GM18873 (cell line): ENCODE measurements around the gene BICRA.
"Not testable (repeated sequence)": the region's sequence is repeated elsewhere in the genome, so short reads cannot be mapped to it uniquely, and the experiment has no call there.

Experiments
- ATAC-seq: cut with Tn5 transposase; IDR thresholded peaks from one replicate; pipeline ENCODE4 v1.9.1; 2021; ENCODE audit warnings: mild to moderate bottlenecking, moderate library complexity, moderate number of reproducible peaks; ENCODE audit not compliant: unreplicated experiment, low FRiP score

BICRA gene

GRCh38 chr19:47608969-47609905 lies at the start of gene BICRA:
BICRA (plus strand) TSS chr19:47609134; CDS start chr19:47673575, 64,441 bp downstream.
- ATAC-seq, result peak; percentile 20

- ATAC-seq, result no peak
Measured at GRCh38 chr19:47560999-47561398, 47.9 kb upstream of the BICRA start.

DNA sequence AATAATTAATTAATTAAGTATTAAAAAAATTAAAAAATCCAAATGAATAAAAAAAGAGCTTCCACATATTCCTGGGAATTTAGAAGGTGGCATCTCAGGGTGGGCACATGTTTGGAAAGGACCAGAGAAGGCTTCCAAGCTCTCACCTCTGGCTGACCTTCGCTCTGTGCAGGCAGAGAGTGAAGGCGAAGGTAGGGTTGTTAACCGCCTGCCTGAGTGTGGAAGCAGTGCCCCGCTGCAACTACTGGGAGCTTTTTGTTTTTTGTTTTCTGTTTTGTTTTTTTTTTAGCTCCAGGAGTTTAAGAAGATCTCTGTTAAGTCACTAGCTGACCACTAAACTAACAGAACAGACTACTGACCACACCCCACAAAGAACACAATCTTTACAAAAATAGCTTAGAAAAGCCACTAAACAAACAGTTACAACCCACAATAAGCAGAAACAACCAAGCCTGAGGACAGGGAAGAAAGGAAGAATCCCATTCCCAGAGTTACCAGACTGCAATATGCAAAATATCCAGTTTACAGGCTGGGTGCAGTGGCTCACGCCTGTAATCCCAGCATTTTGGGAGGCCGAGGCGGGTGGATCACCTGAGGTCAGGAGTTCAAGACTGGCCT lies 47.4 kb upstream of the BICRA start:
- ATAC-seq, result no peak

GRCh38 chr19:47564081-47564480 lies 44.9 kb upstream of the BICRA start:
- no peak for ATAC-seq

DNA sequence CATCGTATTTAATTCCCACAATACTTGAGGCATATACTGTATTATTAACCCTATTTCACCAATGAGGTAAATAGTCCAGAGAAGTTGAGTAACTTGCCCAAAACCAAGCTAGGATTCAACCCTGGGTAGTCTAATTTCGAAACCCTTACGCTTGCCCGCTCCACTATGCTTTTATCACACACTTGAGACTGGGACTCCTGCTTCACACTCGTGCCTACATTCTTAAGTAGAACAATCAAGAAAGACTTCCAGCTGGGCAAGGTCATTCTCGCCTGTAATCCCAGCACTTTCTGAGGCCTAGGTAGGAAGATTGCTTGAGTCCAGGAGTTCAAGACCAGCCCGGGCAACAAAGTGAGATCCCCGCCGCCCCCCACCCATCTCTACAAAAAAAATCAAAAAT lies 39.6 kb upstream of the BICRA start:
- ATAC-seq, result no peak

DNA sequence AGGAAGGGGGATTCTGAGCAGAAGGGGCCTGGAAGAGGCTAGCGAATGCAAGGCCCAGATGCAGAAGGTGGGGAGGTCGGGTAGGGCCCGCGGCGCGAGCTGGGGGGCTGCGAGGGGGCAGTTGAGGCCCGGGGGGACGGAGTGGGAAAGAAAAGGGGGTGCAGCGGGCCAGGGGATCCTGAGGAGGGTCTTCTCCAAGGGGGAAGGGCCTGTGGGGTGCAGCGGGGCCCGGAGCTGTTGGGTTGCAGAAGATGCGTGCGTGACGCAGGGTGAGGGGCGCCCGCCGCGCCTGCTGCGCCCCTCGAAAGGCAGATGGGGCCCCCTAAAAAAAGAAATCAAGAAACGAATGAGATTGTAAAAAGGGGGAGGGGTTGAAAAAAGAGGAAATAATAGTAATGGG lies 36.3 kb upstream of the BICRA start:
- no peak for ATAC-seq

DNA sequence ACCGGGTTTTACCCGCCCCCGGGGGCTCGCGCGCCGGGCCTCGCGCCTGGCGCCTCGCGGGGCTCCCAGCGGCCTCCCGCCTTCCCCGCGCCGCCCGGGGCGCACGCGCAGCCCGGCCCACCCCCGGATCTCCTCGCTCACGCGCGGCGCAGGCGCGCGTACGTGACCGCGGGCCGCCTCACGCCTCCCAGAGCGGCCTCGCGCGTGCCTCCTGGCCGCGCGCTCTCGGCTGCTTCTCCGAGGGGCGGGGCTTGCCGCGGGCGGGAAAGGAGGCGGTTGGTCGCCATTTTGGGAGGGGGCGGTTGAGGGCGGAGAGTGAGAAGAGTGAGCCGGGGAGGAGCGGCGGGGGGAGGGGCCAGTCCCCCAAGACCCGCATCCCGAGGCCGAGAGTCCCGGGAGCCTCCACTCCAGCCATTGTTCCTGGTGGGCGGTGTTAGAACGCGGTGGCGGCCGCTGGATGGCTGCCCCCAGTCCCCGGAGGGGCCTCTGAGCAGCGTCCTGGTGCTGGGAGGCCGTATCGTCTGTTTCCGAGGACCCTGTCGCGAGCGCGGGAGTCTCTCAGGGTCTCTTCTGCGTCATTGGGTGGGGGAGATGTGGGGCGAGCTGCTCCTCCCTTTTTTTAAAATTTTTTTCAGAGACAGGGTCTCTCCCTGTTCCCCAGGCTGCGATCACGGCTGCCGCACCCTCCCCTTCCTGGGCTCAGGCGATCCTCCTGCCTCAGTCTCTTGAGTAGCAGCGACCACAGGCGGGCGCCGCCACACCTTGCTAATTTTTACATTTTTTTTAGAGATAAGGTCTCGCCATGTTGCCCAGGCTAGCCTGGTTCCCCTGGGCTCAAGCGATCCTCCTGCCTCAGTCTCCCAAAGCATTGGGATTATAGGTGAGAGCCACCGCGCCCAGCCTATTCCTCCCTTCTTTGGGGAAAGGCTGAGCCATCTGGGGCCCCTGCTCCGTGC lies 35.6 kb upstream of the BICRA start, which contains the start of gene ZNF541:
Gene ZNF541, minus strand, starts transcription at position 78 of the 956 bp plus-strand sequence. CDS start 17,292 bp downstream, outside the sequence.
- ATAC-seq, result no peak

- ATAC-seq, result no peak
Measured at GRCh38 chr19:47580397-47580796, 28.5 kb upstream of the BICRA start.

GRCh38 chr19:47581605-47582319 lies 27.2 kb upstream of the BICRA start:
- no peak for ATAC-seq

DNA sequence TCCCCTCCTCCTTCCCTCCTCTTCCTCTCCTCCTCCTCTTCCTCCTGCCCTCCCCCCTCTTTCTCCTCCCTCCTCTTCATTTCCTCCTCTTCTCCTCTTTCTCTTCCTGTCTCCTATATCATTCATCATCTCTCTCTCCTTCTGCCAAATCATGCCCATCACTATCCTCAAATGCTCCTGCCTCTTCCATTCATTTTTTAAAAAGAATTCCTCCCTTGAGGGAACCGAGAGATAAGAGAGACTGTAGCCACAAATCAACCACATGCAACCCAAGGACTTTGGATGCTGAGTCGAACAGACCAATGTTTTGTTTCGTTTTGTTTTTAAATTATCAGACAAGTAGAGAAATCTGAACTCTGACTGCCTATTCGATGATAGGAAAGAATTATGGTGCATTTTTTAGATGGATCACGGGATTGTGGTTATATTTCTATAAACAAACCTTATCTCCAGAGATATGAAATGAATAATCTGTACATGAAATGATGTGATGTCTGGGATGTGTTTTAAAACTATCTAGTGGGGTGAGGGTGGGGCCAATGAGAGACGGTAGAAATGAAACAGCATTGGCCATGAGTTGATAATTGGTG lies 26.5 kb upstream of the BICRA start:
- no peak for ATAC-seq

DNA sequence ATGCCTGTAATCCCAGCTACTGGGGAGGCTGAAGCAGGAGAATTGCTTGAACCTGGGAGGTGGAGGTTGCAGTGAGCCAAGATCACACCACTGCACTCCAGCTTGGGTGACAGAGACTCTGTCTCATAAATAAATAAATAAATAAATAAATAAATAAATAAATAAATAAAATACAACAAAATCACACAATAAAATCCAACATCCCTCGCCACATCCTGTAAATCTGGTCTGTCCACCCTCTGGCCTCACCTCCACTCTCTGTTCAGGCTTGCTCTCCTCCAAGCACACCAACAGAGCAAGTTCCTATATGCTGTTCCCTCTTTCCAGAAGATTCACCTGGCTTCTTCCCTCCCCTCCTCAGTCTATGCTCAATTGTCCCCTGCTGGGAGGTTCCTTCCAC lies 25.8 kb upstream of the BICRA start:
- not testable (repeated sequence) for ATAC-seq

DNA sequence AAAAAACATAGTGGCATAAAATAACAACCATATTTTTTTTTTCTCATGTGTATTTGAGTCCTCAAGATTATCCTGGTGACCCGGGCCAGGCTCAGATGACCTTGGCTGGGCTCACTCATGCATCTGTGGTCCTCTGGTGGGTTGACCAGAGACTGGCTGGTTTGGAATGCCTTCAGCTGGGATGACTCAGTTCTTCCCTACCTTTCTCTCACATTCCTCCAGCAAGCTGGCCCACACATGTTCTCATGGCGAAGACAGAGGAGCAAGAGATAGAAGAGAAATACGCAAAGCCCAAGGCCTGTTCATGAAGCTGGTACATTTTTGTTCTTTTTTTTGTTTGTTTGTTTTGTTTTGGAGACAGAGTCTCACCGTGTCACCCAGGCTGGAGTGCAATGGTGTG lies 21.6 kb upstream of the BICRA start:
- no peak for ATAC-seq

GRCh38 chr19:47589824-47590223 lies 19.1 kb upstream of the BICRA start:
- no peak for ATAC-seq

- no peak for ATAC-seq
Measured at GRCh38 chr19:47593860-47594259, 15.1 kb upstream of the BICRA start.

DNA sequence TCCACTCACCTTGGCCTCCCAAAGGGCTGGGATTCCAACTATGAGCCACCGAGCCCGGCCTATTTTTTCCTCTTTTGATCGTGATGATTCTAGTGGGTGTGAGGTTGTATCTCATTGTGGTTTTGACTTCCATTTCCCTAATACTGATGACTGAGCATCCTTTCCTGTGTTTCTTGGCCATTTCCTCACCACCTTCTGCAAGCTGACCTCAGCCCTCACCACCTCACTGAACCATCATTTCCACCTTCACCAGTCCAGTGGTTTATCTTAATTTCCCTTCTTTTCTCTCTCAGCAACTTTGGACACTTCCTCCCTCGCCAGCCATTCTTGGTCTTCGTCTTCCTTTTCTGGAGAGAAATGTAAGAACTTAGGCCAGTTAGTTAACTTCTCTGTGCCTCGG lies 13.0 kb upstream of the BICRA start:
- ATAC-seq, result no peak

- no peak for ATAC-seq
Measured at GRCh38 chr19:47598407-47599349, 10.3 kb upstream of the BICRA start.

DNA sequence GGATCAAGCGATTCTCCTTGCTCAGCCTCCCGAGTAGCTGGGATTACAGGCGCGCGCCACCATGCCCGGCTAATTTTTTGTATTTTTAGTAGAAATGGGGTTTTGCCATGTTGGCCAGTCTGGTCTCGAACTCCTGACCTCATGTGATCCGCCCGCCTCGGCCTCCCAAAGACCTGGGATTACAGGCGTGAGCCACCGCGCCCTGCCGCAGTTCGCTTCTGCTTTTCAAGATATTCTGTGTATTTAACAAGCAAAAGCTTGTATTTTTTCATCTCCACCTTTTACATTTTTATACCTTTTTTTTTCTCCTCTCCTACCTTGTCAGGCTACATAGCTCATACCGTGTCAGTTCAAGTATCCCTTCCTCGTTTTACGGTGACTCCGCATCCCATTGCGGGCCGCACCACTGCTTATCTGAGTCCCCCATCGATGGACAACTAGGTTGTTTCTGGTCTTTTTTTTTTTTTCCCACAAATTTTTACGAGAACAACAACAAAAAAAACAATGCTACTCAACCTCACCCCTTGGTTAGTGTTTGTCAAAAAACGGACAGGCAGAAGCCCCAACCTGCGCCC lies 9.2 kb upstream of the BICRA start:
- ATAC-seq, result not testable (repeated sequence)
